ENCODE results near the gene LDLR. TPM values are rescaled to one million over a fixed set of nuclear protein-coding genes. Genes with fewer than 3 reads are reported as not detected.

LDLR gene
- polyA plus RNA-seq, 2 of the 4 experiments (the other 2 are of a cell fraction), result 29.2 to 55.8 TPM

DNA sequence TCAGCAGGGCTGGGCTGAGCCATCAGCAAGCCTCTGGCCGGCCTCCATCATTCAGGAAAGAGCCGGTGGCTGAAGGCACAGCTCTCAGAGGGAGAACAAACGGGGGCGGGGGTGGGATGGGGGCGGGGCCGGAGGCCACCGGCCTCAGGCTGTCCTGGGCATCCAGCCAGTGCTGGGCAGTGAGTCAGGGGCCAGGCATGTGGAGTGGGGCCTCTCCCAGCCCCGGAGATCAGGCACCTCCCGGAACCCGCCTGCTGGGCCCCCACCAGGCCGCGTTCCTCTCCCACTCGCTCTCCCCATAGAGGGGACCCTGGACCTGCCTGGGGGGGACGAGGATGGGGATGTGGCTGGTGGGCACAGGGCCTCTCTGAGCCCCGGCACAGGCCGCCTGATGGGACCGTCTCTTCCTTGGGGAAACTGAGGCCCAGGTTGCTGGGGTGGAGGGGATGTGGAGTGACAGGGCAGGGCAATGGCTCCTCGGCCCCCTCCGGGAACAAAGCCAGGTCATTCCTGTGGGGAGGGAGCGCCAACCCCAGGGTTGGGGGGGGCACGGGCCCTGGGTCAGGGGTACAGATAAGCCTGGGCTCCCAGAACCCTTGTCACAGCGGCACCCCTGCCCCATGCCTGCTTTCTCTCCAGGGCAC is 53.4 kb downstream of the LDLR start (continued):
- no peak for TF ChIP-seq CHD4 (IDR thresholded peaks at IDR 0.05; ENCODE audit: borderline replicate concordance)
- TF ChIP-seq, protein P1, sequence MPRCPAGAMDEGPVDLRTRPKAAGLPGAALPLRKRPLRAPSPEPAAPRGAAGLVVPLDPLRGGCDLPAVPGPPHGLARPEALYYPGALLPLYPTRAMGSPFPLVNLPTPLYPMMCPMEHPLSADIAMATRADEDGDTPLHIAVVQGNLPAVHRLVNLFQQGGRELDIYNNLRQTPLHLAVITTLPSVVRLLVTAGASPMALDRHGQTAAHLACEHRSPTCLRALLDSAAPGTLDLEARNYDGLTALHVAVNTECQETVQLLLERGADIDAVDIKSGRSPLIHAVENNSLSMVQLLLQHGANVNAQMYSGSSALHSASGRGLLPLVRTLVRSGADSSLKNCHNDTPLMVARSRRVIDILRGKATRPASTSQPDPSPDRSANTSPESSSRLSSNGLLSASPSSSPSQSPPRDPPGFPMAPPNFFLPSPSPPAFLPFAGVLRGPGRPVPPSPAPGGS (IDR thresholded peaks at IDR 0.05), result no peak
- TF ChIP-seq CBX2 (IDR thresholded peaks at IDR 0.05; ENCODE audit: borderline replicate concordance, low read depth), result no peak
- TF ChIP-seq CEBPB (IDR thresholded peaks at IDR 0.05), result no peak
- no peak for TF ChIP-seq BHLHE40 (IDR thresholded peaks at IDR 0.05; ENCODE audit: low read depth, low read length)
- TF ChIP-seq SREBF2 (IDR thresholded peaks at IDR 0.05), result no peak
- no peak for TF ChIP-seq POLR2AphosphoS2 (conservative IDR thresholded peaks at IDR 0.05; ENCODE audit: low read length)
- no peak for TF ChIP-seq ZFP36 (IDR thresholded peaks at IDR 0.05; ENCODE audit: borderline replicate concordance, partially characterized antibody)
- TF ChIP-seq NR3C1 (IDR thresholded peaks at IDR 0.05), result no peak
- no peak for TF ChIP-seq MAFK (IDR thresholded peaks at IDR 0.05; ENCODE audit: partially characterized antibody)
- no peak for TF ChIP-seq CBX8 (IDR thresholded peaks at IDR 0.05)
- peak; percentile 70 for TF ChIP-seq FOSL2 (IDR thresholded peaks at IDR 0.05)
- peak; percentile 85 for TF ChIP-seq FOSL2 (CRISPR knock-in tag; IDR thresholded peaks at IDR 0.05)
- TF ChIP-seq JUN (IDR thresholded peaks at IDR 0.05), result peak in 1 of 2 experiments; percentile 82; a peak in 3 of 5 replicates
- TF ChIP-seq HEYL (CRISPR knock-in tag; IDR thresholded peaks at IDR 0.05), result peak; percentile 60; the same call in 1 of the 2 replicates
- TF ChIP-seq EP300 (IDR thresholded peaks at IDR 0.05), result peak in 1 of 2 experiments; percentile 65; a peak in 1 of 5 replicates
- TF ChIP-seq KDM5A (IDR thresholded peaks at IDR 0.05), result no peak
- TF ChIP-seq, protein P2, sequence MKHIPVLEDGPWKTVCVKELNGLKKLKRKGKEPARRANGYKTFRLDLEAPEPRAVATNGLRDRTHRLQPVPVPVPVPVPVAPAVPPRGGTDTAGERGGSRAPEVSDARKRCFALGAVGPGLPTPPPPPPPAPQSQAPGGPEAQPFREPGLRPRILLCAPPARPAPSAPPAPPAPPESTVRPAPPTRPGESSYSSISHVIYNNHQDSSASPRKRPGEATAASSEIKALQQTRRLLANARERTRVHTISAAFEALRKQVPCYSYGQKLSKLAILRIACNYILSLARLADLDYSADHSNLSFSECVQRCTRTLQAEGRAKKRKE (CRISPR knock-in tag; IDR thresholded peaks at IDR 0.05; ENCODE audit: low read depth), result no peak
- TF ChIP-seq, protein P3, sequence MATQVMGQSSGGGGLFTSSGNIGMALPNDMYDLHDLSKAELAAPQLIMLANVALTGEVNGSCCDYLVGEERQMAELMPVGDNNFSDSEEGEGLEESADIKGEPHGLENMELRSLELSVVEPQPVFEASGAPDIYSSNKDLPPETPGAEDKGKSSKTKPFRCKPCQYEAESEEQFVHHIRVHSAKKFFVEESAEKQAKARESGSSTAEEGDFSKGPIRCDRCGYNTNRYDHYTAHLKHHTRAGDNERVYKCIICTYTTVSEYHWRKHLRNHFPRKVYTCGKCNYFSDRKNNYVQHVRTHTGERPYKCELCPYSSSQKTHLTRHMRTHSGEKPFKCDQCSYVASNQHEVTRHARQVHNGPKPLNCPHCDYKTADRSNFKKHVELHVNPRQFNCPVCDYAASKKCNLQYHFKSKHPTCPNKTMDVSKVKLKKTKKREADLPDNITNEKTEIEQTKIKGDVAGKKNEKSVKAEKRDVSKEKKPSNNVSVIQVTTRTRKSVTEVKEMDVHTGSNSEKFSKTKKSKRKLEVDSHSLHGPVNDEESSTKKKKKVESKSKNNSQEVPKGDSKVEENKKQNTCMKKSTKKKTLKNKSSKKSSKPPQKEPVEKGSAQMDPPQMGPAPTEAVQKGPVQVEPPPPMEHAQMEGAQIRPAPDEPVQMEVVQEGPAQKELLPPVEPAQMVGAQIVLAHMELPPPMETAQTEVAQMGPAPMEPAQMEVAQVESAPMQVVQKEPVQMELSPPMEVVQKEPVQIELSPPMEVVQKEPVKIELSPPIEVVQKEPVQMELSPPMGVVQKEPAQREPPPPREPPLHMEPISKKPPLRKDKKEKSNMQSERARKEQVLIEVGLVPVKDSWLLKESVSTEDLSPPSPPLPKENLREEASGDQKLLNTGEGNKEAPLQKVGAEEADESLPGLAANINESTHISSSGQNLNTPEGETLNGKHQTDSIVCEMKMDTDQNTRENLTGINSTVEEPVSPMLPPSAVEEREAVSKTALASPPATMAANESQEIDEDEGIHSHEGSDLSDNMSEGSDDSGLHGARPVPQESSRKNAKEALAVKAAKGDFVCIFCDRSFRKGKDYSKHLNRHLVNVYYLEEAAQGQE (IDR thresholded peaks at IDR 0.05), result no peak
- TF ChIP-seq, protein P4, sequence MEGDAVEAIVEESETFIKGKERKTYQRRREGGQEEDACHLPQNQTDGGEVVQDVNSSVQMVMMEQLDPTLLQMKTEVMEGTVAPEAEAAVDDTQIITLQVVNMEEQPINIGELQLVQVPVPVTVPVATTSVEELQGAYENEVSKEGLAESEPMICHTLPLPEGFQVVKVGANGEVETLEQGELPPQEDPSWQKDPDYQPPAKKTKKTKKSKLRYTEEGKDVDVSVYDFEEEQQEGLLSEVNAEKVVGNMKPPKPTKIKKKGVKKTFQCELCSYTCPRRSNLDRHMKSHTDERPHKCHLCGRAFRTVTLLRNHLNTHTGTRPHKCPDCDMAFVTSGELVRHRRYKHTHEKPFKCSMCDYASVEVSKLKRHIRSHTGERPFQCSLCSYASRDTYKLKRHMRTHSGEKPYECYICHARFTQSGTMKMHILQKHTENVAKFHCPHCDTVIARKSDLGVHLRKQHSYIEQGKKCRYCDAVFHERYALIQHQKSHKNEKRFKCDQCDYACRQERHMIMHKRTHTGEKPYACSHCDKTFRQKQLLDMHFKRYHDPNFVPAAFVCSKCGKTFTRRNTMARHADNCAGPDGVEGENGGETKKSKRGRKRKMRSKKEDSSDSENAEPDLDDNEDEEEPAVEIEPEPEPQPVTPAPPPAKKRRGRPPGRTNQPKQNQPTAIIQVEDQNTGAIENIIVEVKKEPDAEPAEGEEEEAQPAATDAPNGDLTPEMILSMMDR (IDR thresholded peaks at IDR 0.05), result no peak
- no peak for TF ChIP-seq MYC (IDR thresholded peaks at IDR 0.05; ENCODE audit: borderline replicate concordance, low read length)

DNA sequence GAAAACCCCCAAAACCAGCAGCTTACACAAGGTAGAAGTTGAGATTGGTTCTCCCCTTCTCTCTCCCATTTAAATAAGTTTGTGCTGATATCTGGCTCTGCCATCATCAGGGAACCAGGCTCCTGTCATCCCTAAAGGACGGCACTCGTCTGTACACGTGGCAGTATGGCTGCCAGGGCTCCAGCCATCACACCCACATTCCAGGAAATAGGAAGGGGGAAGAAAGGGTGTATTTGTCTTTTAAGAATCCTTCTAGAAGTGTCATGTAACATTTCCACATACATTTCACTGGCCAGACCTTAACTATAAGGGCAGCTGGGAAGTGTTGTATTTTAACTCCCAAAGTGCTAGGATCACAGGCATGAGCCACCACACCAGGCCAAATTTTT is 56.3 kb downstream of the LDLR start:
- ChIA-PET CTCF (interaction anchor here (2.5 kb wide), 1 partner anchor 8 kb away, joined by 8 read pairs; no protein-coding TSS in a partner anchor), POLR2A (no interaction called here)
- H3K4me1 ChIP-seq, result peaks cover 39% of the 10 kb centered on the region
- H3K9me3 ChIP-seq, result no peaks in the 10 kb centered on the region
- DNase-seq (ENCODE audit: low read depth in 1 of 2, low spot score in 1 of 2) (no peak), FAIRE-seq (no peak), ATAC-seq (no peak)
- WGBS (ENCODE audit: missing lambda C conversion rate), result 92% methylated on average over 3 of the region's 3 CpGs
- TF ChIP-seq POLR2A (IDR thresholded peaks at IDR 0.05; ENCODE audit: low read length), result no peak
- 0 out of 2 replicates have a peak, but pooled peaks have one; percentile 37 for TF ChIP-seq RCOR1 (IDR thresholded peaks at IDR 0.05; ENCODE audit: low read depth, low read length)
- H3K27ac ChIP-seq, result peak overlapping the region; percentile 98 to 100; a peak in 5 of 6 replicates
- H3K4me2 ChIP-seq, result no peak overlapping the region
- no peak overlapping the region for H3K4me3 ChIP-seq
